Skeletal muscle tissue (tissue), 4 donors: ENCODE measurements around the gene KIF1C. TPM values are rescaled to one million over a fixed set of nuclear protein-coding genes. Genes with fewer than 3 reads are reported as not detected.
A peak's percentile ranks its signal among the peaks of the same experiment; 100 is the strongest.
"Not testable (repeated sequence)": the region's sequence is repeated elsewhere in the genome, so short reads cannot be mapped to it uniquely, and the experiment has no call there.

Source experiments
- H3K27ac ChIP-seq: one replicate; pipeline ENCODE4 v1.7.0; 2013; ENCODE audit warnings: mild to moderate bottlenecking, low read depth, low read length, inconsistent platforms
- H3K27me3 ChIP-seq, 3 donors: one replicate each; pipeline ENCODE4 v1.7.0; 2013; ENCODE audit warnings: low read length in 3 of 3; ENCODE audit not compliant: control insufficient read depth in 3 of 3, insufficient read depth in 3 of 3
- H3K36me3 ChIP-seq, 3 donors: one replicate each; pipeline ENCODE4 v1.7.0; 2013; ENCODE audit warnings: low read length in 3 of 3; ENCODE audit not compliant: control insufficient read depth in 3 of 3, insufficient read depth in 3 of 3
- H3K4me1 ChIP-seq, 3 donors: one replicate each; pipeline ENCODE4 v1.7.0; 2013; ENCODE audit warnings: low read length in 3 of 3, mild to moderate bottlenecking in 3 of 3; ENCODE audit not compliant: control insufficient read depth in 3 of 3, insufficient read depth in 3 of 3
- H3K4me3 ChIP-seq, 3 donors: one replicate each; pipeline ENCODE4 v1.7.0; 2013; ENCODE audit warnings: low read length in 3 of 3
- H3K9ac ChIP-seq, 3 donors: one replicate each; pipeline ENCODE4 v1.7.0; 2013; ENCODE audit warnings: low read length in 3 of 3, mild to moderate bottlenecking in 3 of 3, moderate library complexity in 2 of 3, low read depth in 1 of 3
- H3K9me3 ChIP-seq, 3 donors: one replicate each; pipeline ENCODE4 v1.7.0; 2013; ENCODE audit warnings: low read length in 3 of 3; ENCODE audit not compliant: control insufficient read depth in 3 of 3
- total RNA-seq: library from RNA; depleted of rRNA; stranded (reverse); fragments of >200 nt; gene quantifications from one replicate; pipeline ENCODE4 v1.2.3, GENCODE V29; 2014
- donor health status: Osteomylitis.

The KIF1C gene
- total RNA-seq, 1 donor from 2014 or later: 47.5 TPM

- Histone ChIP-seq H3K36me3 (peaks cover 41 to 59% (median 49%) of the 10 kb centered on the region in 3 donors), H3K27ac (no peak overlapping the region), H3K9me3 (no peaks in the 10 kb centered on the region), H3K9ac (no peak overlapping the region), H3K4me3 (no peak overlapping the region), H3K27me3 (no peaks in the 10 kb centered on the region), H3K4me1 (peaks cover 0 to 4% (median 2%) of the 10 kb centered on the region in 3 donors)
Observed at GRCh38 chr17:5022171-5022711, 24.5 kb downstream of the KIF1C start.

GRCh38 chr17:5023588-5024147, 25.9 kb downstream of the KIF1C start:
- Histone ChIP-seq H3K9ac (no peak overlapping the region), H3K27me3 (no peaks in the 10 kb centered on the region), H3K27ac (no peak overlapping the region), H3K9me3 (no peaks in the 10 kb centered on the region), H3K4me1 (peaks cover 0 to 4% (median 2%) of the 10 kb centered on the region in 3 donors), H3K4me3 (no peak overlapping the region), H3K36me3 (peaks cover 36 to 52% (median 41%) of the 10 kb centered on the region in 3 donors)

GRCh38 chr17:5024604-5025003, 26.9 kb downstream of the KIF1C start:
- Histone ChIP-seq H3K27ac (no peak overlapping the region), H3K4me1 (peaks cover 0 to 4% (median 2%) of the 10 kb centered on the region in 3 donors), H3K9ac (no peak overlapping the region), H3K27me3 (no peaks in the 10 kb centered on the region), H3K4me3 (no peak overlapping the region), H3K9me3 (no peaks in the 10 kb centered on the region), H3K36me3 (peaks cover 31 to 45% (median 33%) of the 10 kb centered on the region in 3 donors)

- H3K4me1 ChIP-seq: peaks cover 0 to 7% (median 3%) of the 10 kb centered on the region in 3 donors
Observed at GRCh38 chr17:5027299-5027698, 29.5 kb downstream of the KIF1C start.

GRCh38 chr17:5027916-5028315, 30.2 kb downstream of the KIF1C start:
- Histone ChIP-seq H3K36me3 (peaks cover 3 to 14% (median 3%) of the 10 kb centered on the region in 3 donors), H3K27me3 (no peaks in the 10 kb centered on the region), H3K9ac (no peak overlapping the region), H3K27ac (no peak overlapping the region), H3K4me1 (peaks cover 0 to 7% (median 3%) of the 10 kb centered on the region in 3 donors), H3K4me3 (no peak overlapping the region), H3K9me3 (no peaks in the 10 kb centered on the region)

More at GRCh38 chr17:5027299-5027698, 29.5 kb downstream of the KIF1C start:
- H3K27me3 ChIP-seq: no peaks in the 10 kb centered on the region
- peaks cover 6 to 20% (median 8%) of the 10 kb centered on the region in 3 donors for H3K36me3 ChIP-seq
- no peak overlapping the region for H3K4me3 ChIP-seq
- no peaks in the 10 kb centered on the region for H3K9me3 ChIP-seq
- H3K9ac ChIP-seq: no peak overlapping the region
- H3K27ac ChIP-seq: no peak overlapping the region

GRCh38 chr17:5030168-5030567, 32.4 kb downstream of the KIF1C start:
- H3K9ac ChIP-seq, H3K36me3 ChIP-seq, H3K27me3 ChIP-seq, H3K4me1 ChIP-seq, H3K4me3 ChIP-seq, H3K9me3 ChIP-seq, H3K27ac ChIP-seq: not testable (repeated sequence)

- Histone ChIP-seq H3K36me3 (no peaks in the 10 kb centered on the region), H3K9me3 (no peaks in the 10 kb centered on the region), H3K4me3 (peak overlapping the region; percentile 42 to 61 (median 44)), H3K4me1 (peaks cover 0 to 5% (median 3%) of the 10 kb centered on the region in 3 donors), H3K27me3 (peaks cover 8 to 11% (median 9%) of the 10 kb centered on the region in 3 donors), H3K9ac (peak overlapping the region in 1 of 3 donors; percentile 17), H3K27ac (no peak overlapping the region)
Observed at GRCh38 chr17:5031365-5032082, 33.8 kb downstream of the KIF1C start.

GRCh38 chr17:5032865-5033264, 35.1 kb downstream of the KIF1C start:
- Histone ChIP-seq H3K9me3 (no peaks in the 10 kb centered on the region), H3K9ac (no peak overlapping the region), H3K27me3 (peaks cover 8 to 11% (median 9%) of the 10 kb centered on the region in 3 donors), H3K4me3 (no peak overlapping the region), H3K4me1 (peaks cover 0 to 5% (median 3%) of the 10 kb centered on the region in 3 donors), H3K36me3 (no peaks in the 10 kb centered on the region), H3K27ac (no peak overlapping the region)

- no peak overlapping the region for H3K27ac ChIP-seq
- no peak overlapping the region for H3K4me3 ChIP-seq
- peaks cover 8 to 11% (median 9%) of the 10 kb centered on the region in 3 donors for H3K27me3 ChIP-seq
- no peak overlapping the region for H3K9ac ChIP-seq
- H3K36me3 ChIP-seq: no peaks in the 10 kb centered on the region
- no peaks in the 10 kb centered on the region for H3K9me3 ChIP-seq
- peaks cover 0 to 5% (median 3%) of the 10 kb centered on the region in 3 donors for H3K4me1 ChIP-seq
Observed at GRCh38 chr17:5033352-5034015, 35.7 kb downstream of the KIF1C start.
